Right lobe of liver (tissue), 4 donors: Measurements from ENCODE around the gene COX19.

ENCODE experiments used
- CTCF ChIP-seq, 4 donors: fragments of 200-600 bp in 3 of 4; fragments of 450-650 bp in 1 of 4; IDR thresholded peaks; one replicate each; pipeline versions ENCODE4 v1.5.1 to v1.8.0; 2016 to 2022; ENCODE audit warnings: antibody characterized with exemption in 4 of 4, mild to moderate bottlenecking in 2 of 4
- POLR2A ChIP-seq: fragments of 450-650 bp; IDR thresholded peaks from one replicate; pipeline ENCODE4 v1.6.1; 2017; ENCODE audit warnings: antibody characterized with exemption, mild to moderate bottlenecking
- donor health status: DM: no; HTN: no; CAD: no.
- donor health status: DM: no; HTN: no; CAD: no.
- donor health status: DM: no; HTN: yes; CAD: no.

- TF ChIP-seq CTCF (IDR thresholded peaks at IDR 0.05): no peak
- TF ChIP-seq POLR2A: no peak
These were observed 34.4 kb upstream of the COX19 start for GRCh38 chr7:1009747-1010146.
